ENCODE data around the gene JAM3. TPM values are rescaled to one million over a fixed set of nuclear protein-coding genes. Genes with fewer than 3 reads are reported as not detected.
A peak's percentile ranks its signal among the peaks of the same experiment; 100 is the strongest.

The JAM3 gene
- total RNA-seq, 3 donors from 2014 or later, result 25.0 to 34.5 (median 33.8) TPM

DNA sequence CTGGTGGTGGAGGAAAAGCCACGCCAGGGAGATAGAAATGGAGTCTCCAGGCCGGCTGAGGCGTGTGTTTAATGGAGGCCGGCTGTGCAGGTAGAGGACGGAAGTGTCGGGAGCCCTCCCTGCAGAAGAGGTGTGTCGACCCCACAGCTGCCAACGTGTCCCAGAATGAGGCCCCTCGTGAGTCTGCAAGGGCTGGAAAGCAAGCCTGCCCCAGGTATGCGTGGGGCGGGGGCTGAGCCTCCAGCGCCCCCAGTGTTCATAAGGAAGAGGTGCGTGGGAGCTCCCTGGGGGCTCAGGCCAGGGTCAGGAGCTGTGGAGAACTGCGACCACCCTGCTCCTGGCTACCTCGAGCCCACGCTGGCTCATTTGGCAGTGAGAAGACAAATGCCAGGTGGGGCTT lies 38.0 kb upstream of the JAM3 start:
- H3K27ac ChIP-seq, result no peak overlapping the region
- H3K27me3 ChIP-seq, result peaks cover 0 to 10% of the 10 kb centered on the region in 2 donors
- H3K4me1 ChIP-seq, result peaks cover 0 to 15% of the 10 kb centered on the region in 2 donors
- TF ChIP-seq, protein P1, sequence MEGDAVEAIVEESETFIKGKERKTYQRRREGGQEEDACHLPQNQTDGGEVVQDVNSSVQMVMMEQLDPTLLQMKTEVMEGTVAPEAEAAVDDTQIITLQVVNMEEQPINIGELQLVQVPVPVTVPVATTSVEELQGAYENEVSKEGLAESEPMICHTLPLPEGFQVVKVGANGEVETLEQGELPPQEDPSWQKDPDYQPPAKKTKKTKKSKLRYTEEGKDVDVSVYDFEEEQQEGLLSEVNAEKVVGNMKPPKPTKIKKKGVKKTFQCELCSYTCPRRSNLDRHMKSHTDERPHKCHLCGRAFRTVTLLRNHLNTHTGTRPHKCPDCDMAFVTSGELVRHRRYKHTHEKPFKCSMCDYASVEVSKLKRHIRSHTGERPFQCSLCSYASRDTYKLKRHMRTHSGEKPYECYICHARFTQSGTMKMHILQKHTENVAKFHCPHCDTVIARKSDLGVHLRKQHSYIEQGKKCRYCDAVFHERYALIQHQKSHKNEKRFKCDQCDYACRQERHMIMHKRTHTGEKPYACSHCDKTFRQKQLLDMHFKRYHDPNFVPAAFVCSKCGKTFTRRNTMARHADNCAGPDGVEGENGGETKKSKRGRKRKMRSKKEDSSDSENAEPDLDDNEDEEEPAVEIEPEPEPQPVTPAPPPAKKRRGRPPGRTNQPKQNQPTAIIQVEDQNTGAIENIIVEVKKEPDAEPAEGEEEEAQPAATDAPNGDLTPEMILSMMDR (IDR thresholded peaks at IDR 0.05), result no peak
- TF ChIP-seq POLR2A (IDR thresholded peaks at IDR 0.05), result no peak
- TF ChIP-seq POLR2AphosphoS5 (IDR thresholded peaks at IDR 0.05), result no peak
- intact Hi-C loops (cut with DNase I; ENCODE audit: low total_unique reads), result no loop called here
- no peaks in the 10 kb centered on the region for H3K9me3 ChIP-seq
- no peak for DNase-seq (ENCODE audit: low spot score in 2 of 2)
- H3K4me3 ChIP-seq, result no peak overlapping the region
- H3K36me3 ChIP-seq, result no peaks in the 10 kb centered on the region

DNA sequence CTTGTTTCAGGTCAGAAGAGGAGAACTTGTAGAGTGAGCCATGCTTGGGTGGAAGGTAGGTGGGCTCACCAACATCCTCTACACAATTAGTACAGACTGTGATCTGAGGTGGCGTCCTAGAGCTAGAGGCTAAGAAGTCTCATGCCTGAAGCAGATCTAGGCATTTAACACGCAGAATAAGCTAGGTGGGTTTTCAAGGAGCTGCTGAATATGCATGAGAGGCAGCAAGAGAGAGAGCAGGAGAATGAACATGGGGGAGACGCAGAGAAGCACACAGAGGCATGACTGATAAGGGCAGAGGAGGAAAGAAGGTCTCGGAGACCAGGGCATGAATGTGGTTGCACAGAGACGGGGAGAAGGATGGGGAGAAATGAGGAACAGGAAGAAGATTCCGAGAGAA lies 36.8 kb upstream of the JAM3 start:
- TF ChIP-seq, protein P1 (IDR thresholded peaks at IDR 0.05), result no peak
- TF ChIP-seq POLR2A (IDR thresholded peaks at IDR 0.05) (no peak), POLR2AphosphoS5 (IDR thresholded peaks at IDR 0.05) (no peak)
- Histone ChIP-seq H3K4me1 (peaks cover 0 to 15% of the 10 kb centered on the region in 2 donors), H3K4me3 (no peak overlapping the region), H3K27ac (no peak overlapping the region), H3K36me3 (no peaks in the 10 kb centered on the region), H3K9me3 (no peaks in the 10 kb centered on the region), H3K27me3 (peaks cover 0 to 3% of the 10 kb centered on the region in 2 donors)
- intact Hi-C loops (cut with DNase I; ENCODE audit: low total_unique reads), result no loop called here
- no peak for DNase-seq (ENCODE audit: low spot score in 2 of 2)

DNA sequence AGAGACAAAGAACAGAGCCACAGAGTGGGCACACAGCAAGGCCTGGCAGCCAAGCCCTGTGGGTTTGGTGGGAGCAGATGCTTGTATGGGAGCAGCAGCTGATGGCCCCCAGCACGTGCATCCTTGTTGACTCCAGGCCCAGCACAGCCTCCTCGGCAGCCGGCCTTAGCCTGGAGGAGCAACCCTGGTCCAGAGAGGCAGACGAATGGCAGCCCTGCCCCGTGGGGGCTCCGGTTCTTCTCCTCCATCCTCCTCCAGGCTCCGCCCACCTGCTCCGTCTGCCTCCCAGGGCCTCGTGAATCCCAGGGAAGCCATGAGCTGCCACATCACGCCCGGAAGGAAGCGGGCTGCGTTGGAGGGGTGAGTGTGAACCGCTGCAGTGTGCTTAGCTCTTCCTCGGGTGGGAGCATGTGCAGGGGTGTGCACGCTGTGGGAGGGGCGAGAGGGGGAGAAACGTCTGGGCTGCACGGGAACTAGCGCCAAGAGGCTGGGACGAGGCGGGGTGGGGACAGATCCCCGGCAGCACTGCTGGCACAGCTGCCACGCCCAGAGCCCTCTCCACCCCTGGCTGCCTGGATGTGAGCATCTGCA lies 36.3 kb upstream of the JAM3 start:
- H3K27ac ChIP-seq, result no peak overlapping the region
- TF ChIP-seq POLR2AphosphoS5 (IDR thresholded peaks at IDR 0.05), result no peak
- TF ChIP-seq POLR2A (IDR thresholded peaks at IDR 0.05), result no peak
- TF ChIP-seq, protein P1 (IDR thresholded peaks at IDR 0.05), result no peak
- no peak for DNase-seq (ENCODE audit: low spot score in 2 of 2)
- H3K36me3 ChIP-seq, result no peaks in the 10 kb centered on the region
- peak overlapping the region in 1 of 3 donors; percentile 34 for H3K4me3 ChIP-seq
- intact Hi-C loops (cut with DNase I; ENCODE audit: low total_unique reads), result no loop called here
- H3K27me3 ChIP-seq, result peaks cover 0 to 3% of the 10 kb centered on the region in 2 donors
- peaks cover 0 to 15% of the 10 kb centered on the region in 2 donors for H3K4me1 ChIP-seq
- H3K9me3 ChIP-seq, result no peaks in the 10 kb centered on the region

DNA sequence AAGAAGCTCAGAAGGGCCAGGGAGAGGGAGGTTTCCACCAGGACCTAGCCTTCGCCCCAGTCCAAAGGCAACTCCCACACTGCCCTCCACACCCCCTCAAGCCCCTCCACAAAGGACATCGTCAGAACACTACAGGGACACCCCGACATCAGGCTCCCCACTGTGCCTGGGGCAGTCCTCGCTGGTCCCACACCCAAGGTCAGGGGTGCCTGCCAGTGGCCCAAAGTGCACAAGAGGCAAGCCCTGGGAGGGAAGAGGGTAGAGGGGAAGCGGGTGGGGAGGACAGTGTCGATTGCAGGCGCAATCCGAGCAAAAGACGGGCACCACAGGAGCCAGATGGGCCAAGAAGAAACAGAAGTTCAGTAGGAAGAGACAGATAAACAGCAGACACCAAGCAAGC lies 35.6 kb upstream of the JAM3 start:
- peaks cover 0 to 3% of the 10 kb centered on the region in 2 donors for H3K27me3 ChIP-seq
- no peaks in the 10 kb centered on the region for H3K9me3 ChIP-seq
- peak overlapping the region in 1 of 3 donors; percentile 32 for H3K4me3 ChIP-seq
- peaks cover 0 to 15% of the 10 kb centered on the region in 2 donors for H3K4me1 ChIP-seq
- TF ChIP-seq POLR2A (IDR thresholded peaks at IDR 0.05) (no peak), POLR2AphosphoS5 (IDR thresholded peaks at IDR 0.05) (no peak)
- TF ChIP-seq, protein P1 (IDR thresholded peaks at IDR 0.05), result no peak
- no peaks in the 10 kb centered on the region for H3K36me3 ChIP-seq
- no peak for DNase-seq (ENCODE audit: low spot score in 2 of 2)
- intact Hi-C loops (cut with DNase I; ENCODE audit: low total_unique reads), result no loop called here
- H3K27ac ChIP-seq, result peak overlapping the region; percentile 61 to 80

DNA sequence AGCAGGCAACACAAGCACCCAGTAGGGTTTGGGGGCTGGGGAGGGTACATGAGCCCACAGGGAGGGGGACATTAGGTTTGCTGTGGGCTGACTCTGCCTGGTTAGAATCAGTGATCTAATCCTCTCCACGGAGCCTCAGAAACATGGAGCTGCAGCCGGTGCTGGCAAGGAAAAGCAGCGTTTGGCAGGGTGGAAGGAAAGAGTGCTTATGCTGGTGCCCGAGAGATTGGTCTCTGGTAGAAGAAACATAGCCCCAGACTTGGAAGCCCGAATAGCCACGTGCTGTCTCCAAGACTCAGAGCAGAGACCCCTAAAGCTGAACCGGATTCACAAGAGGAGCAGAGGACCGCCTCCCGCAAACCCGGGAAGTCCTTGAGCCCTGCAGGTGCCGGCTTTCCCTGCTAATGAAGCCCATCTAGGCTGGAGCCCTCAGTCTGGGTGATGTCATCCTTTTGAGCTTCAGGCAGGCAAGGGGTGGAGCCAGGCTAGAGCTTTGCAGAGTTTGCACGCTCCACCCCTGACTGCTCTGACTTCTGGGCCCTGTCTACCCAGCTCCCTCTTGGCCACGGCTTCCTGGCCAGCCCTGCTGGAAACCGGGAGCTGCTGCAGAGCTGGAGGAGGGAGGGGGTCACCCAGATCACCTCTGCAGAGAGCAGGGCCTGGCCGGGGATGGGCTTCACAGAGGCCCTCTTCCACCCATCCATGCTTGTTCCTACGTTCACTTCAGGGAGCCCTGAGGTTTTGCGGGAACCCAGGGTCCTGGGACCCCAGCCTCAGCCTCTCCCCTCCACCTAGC lies 35.0 kb upstream of the JAM3 start:
- H3K27ac ChIP-seq, result peak overlapping the region; percentile 61 to 80
- H3K4me3 ChIP-seq, result peak overlapping the region; percentile 10 to 32 (median 32)
- DNase-seq (ENCODE audit: low spot score in 2 of 2), result peak; percentile 73 to 77
- H3K27me3 ChIP-seq, result peaks cover 0 to 3% of the 10 kb centered on the region in 2 donors
- H3K36me3 ChIP-seq, result no peaks in the 10 kb centered on the region
- intact Hi-C loops (cut with DNase I; ENCODE audit: low total_unique reads), result no loop called here
- peaks cover 0 to 15% of the 10 kb centered on the region in 2 donors for H3K4me1 ChIP-seq
- no peaks in the 10 kb centered on the region for H3K9me3 ChIP-seq
- TF ChIP-seq POLR2A (IDR thresholded peaks at IDR 0.05), result no peak
- TF ChIP-seq POLR2AphosphoS5 (IDR thresholded peaks at IDR 0.05), result no peak
- TF ChIP-seq, protein P1 (IDR thresholded peaks at IDR 0.05), result no peak

Data from breast epithelium (tissue), 4 donors.